ENCODE results near the gene NRIP1.

Gene NRIP1

GRCh38 chr21:15066123-15066575, 1.3 kb upstream of the NRIP1 start:
- DNase-seq (ENCODE audit: low read depth in 2 of 2) = no peak

DNA sequence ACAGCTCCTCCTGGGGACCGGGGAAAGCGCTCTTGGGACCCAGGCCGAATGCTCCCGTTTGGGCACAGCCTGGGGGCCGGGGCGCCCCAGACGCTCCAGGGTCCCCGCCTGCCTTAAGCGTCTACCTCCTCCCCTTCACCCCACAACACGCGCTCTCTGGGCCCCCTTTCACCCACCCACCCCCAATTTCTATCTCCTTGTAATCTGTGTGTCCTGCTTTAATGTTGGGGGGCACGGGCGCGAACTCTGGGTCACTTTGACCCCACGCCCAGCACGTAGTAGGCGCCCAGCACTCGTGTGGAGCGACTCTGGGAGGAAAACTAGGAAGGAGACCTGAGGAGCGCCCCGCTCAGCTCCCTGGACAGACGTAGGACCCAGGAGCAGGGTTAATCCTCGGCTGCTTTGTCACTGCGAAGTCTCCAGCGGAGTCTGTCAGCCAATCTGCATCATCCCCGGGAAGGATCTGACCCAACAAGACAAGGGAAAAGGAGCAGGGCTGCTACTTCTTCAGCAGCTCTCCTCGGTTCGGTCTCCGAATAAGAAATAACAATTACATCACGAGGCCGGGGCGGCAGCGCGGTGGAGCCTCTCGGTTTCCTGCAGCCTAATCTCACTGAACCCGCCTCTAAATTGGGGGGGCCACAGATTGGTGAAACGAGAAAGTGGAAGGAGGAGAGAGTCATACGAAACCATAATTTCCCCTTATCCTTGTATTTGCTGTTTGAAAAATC, 757 bp upstream of the NRIP1 start:
- peak; percentile 55 to 56 for DNase-seq (ENCODE audit: low read depth in 2 of 2)

DNA sequence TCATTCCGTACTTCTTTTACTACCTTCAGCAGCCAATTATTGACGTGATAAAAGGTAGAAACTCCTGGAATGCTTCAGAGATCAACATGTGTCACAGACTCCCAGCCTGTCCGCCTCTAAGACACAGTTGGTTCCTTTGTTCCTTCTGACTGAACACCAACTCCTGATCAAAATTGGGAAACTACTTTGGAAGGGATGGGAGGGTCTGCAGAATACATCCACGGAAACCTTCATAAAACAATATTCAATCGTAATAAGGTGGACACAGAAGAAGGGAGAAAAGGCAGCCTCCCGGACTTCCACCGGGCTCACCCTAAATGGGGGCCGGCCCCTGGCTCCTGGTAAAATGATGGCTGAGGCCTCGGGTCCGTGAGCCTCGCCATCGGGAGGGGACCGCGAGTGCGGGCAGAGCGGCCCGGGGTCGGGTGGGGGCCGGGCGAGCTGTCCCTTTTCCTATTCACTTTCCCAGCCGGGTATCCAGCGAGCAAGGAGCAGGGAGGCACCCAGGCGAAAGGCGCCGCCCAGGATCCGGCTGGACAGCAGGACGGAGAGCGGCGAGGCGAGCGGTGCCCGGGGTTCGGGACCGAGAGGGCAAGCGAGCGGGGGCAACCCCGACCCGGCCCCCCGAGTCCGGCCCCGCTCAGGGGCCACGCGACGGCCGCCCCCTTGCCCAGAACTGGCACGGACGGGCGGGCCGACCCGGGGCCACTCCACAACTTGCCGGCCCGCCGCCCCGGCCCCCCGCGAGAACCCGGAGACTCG, 805 bp downstream of the NRIP1 start:
- DNase-seq (ENCODE audit: low read depth in 2 of 2) = no peak

- DNase-seq (ENCODE audit: low read depth in 2 of 2) = no peak
These were observed 1.6 kb downstream of the NRIP1 start for GRCh38 chr21:15063081-15063813.

DNA sequence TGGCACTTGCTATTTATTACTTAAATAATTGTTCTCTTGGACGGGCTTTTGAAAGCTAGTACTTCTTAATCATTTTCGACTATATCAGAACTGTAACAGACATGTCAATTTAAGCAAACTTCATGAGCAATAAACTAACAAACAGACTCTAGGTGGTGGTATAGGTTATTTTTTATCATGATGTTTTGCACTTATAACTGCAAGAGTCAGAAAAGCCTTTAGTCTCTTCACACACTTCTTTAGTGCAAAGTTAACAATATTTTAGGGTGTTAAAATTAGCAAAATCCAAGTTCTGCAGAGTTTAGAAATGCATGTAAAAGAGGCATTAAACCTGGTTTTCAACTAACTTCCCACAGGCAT, 2.2 kb downstream of the NRIP1 start:
- DNase-seq (ENCODE audit: low read depth in 2 of 2) = no peak

DNA sequence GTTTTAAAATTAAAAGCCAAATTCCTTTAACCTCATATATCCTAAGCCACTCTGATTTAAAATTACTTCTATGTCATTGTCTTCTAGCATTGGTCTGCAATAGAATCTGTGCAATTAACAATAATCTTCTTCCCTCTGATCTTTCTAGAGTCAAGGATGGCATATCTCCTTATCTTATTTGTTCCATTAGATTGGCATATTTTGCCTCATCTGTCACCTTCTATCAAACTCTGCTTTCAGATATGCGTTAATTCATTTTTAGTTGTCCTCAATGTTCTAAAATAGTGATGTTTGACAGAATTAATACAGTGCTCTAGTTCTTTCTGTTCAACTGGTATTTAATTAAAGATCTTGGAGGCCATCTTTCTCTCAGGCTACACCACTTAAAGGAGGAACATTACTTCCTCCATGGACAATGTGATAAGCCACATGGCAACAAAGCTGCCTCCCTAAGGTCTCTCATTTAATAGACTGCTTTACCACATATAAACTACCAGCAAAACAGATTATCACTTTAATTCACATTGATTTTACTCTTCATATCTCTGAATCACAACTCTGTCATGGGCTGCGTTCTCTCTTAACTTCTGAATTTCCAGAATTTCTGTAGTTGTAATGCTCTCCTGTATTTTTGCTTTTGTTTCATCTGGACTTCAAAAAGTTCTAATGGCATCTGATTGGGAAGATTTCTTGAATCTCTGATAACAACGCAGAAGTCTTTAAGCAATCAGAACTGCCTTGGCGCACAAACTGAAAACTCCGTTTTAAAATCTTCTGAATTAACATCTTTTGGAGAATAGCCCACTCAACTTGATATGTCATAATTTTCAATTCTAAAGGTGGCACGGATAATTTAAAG, 2.8 kb downstream of the NRIP1 start:
- no peak for DNase-seq (ENCODE audit: low read depth in 2 of 2)

DNA sequence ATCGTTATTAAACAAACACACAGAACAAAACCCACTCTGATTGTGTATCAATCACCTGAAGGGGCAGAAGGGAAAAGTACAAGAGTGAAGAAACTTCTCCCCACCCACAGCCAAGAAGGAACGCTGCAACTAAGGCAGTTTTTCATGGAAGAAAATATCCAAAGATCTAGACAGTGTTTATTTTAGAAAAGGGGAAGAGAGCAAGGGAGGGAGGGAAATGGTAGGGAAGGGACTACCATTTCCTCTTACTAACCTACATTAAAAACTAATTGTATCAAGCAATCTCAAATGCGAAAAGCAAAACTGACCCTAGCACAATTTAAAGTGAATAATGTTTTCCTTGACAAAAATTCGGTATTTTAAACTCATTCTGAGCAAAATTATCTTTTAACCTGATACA, 3.5 kb downstream of the NRIP1 start:
- no peak for DNase-seq (ENCODE audit: low read depth in 2 of 2)

GRCh38 chr21:15060543-15061175, 4.1 kb downstream of the NRIP1 start:
- DNase-seq (ENCODE audit: low read depth in 2 of 2) = no peak

- DNase-seq (ENCODE audit: low read depth in 2 of 2) = no peak
These were observed 5.4 kb downstream of the NRIP1 start for GRCh38 chr21:15059397-15059796.

DNA sequence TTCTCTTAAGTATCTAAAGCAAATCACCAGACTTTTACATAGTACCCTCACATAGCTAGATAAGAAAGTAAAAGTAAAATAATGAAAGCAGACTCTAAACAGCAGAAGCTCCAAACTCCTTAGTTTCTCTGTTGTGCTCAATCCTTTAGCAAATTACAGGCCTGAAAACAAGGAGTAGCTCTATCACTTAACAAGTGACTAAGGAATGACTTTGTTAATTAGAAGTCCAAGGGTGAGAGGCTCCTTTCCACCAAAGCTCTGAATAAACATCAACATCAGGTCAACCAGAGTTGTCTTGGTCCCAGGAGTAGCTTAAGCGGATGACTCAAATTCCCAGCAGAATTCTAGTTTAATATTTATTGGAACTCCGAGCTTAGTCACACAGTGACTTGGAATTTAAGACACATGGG, 5.9 kb downstream of the NRIP1 start:
- DNase-seq (ENCODE audit: low read depth in 2 of 2) = no peak

DNA sequence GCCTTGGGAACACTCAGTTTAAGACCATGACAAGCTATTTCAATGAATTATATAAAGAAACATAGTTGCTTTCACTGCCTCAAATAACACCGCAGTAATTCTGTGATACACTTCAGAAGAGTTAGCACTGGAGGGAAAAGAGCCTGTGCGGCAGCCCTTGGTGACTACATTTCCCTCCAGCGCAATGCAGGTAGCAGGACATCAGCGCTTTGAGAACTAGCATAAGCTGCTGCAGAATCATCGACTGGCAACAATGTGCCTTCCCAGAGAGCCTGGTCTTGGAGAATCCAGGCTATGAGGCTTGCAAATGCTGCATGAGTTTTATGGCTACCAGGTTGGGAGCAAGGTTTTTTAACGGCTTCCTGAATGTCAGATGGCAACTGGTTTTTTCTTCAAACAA, 7.5 kb downstream of the NRIP1 start:
- no peak for DNase-seq (ENCODE audit: low read depth in 2 of 2)

DNA sequence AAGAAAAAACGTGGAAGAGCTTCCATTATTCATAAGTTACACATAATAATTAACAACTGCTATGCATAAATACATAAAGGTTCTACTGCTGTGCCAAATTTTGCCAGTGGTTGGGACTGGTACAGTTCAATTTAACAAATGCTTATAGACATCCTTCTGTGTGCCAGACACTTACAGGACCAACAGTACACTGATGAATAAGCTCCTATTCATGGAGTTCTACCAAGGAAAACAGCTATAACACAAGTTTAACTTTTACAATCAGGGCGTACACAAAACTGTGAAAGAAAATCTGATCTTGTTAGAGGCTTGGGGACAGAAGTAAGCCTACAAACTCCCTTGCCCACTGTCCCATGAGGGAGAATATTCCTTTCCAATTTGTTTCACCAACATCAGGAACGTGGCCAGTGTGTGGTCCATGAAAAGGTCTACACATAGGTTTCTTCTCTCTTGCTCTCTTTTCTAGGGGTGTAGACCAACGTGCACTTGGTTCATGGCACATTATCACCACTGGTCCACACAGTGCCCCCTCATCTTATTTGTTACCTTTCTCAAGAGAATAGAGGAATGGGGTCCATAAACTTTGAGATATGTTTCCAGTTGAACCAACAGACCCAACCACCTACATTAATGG, 10.1 kb downstream of the NRIP1 start:
- no peak for DNase-seq (ENCODE audit: low read depth in 2 of 2)

DNA sequence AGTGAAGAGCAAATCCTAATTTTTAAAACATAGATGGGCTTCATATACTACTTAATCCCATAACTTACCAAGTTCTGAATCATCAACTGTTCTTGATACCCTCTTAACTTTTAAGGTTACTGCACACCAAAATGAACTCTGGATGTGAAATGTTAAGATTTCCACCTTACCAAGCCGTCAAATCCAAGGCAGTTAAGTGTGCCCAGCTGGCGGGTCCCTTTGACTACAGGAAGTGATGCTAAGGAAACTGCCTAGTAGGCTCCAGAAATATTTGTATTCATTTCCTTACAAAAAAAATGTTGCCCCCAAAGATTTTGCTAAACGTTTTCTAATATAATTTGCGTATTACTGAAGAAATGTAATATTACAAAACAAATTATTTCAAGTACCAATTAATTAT, 10.7 kb downstream of the NRIP1 start:
- no peak for DNase-seq (ENCODE audit: low read depth in 2 of 2)

DNA sequence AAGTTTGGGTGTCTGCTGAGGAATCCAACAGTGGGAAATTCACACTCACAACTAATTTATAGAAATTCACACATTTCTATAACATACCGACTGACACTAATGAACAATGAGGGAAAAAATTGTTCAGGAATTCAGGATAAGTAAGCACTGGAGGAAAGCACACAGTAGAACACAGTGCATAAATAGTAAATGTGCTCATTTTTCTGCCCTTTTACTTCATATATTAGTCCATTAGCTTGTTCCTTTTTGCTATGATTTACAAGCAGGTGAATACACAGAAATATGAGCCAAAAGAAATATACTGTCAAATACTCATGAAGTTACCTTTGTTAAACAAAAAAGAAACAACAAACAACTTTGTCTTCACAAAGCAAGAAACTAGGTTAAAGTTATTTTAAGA, 11.3 kb downstream of the NRIP1 start:
- DNase-seq (ENCODE audit: low read depth in 2 of 2) = no peak

GRCh38 chr21:15052459-15052763, 12.4 kb downstream of the NRIP1 start:
- DNase-seq (ENCODE audit: low read depth in 2 of 2) = no peak

DNA sequence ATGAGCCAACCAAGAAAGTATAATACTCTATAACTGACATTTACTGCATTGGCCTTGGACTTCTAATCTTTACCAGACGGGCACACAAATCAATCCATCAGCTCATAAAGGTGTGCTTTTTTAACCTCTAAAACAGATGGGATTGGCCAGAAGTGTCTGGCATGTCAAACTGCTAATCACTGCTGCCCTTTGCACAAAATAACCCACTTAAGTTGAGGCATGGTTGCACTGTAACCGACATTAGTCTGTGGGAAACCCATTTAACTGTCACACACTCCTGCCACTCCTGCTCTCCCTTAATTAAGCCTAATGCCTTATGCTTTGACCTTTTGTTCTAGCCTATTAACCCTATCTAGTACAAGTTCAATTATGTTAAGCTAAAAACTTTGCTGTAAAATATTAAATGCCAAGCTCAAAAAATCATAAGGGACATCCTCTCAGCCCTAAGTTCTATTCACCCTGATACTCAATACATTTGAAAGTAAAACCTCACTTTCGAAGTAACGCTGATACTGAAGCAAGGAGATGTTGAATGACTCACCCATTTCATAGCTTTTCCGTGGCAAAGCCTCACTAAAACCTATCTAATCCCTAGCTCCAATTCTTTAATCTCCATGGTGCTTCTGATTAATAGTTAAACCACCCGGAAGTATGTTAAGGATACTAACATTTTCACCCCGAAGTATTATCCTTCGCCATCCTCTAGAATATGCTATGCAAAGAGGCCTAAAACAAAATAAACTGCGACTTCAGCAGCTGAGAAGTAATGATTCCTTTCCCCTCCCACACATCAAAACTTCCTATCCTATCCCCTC, 12.9 kb downstream of the NRIP1 start:
- no peak for DNase-seq (ENCODE audit: low read depth in 2 of 2)

DNA sequence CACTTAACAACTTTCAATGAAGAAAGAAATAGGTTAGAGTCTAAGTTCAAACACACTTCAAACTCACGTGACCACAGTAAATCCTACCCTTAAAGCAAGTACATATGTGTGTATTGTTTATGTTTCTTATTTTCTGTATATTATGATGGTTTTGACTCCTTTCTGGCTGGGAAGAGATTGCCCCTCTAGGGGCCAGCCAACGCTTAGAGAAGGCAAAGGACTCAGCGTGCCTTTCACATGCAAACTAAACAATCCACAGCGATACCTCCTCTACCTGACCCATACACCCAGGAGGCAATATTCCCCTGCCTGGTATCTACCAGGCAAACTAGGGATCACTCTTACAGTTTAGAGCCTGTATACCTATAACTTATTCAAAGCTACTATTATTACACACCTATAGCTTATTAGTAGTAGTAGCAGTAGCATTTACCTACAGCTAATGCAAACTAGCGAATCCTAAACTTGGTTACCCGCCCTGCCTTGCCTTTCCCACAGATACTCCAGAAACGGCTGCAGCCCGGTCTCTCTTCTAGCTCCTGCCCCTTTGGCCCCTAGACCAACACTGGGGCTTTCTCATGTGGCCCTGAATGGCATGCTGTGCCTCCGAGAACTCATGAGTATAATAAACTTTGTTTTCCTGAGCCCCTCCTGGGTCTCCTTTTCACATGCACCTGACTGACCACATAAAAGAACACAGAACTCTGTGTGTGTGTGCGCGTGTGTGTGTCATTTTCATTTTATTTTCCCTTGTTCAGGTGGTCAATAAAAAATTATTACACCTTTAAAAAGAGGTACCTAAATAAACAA, 14.0 kb downstream of the NRIP1 start:
- DNase-seq (ENCODE audit: low read depth in 2 of 2) = no peak

DNA sequence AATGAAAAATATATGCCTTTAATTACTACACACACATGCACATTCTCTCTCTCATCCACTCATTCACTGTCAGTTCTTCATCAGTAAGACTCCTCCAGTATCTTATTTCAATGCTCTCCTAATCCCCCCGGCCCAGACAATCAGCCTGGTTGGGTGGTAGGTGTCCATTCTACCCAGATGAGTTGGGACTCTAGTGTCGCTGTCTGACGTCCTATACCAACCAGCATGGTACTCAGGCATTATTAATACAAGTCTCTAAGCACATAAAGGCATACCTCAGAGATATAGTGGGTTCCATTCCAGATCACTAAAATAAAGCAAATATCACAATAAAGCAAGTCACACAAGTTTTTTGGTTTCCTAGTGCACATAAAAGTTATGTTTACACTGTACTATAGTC, 19.8 kb downstream of the NRIP1 start:
- no peak for DNase-seq (ENCODE audit: low read depth in 2 of 2)

GRCh38 chr21:15042531-15042930, 22.3 kb downstream of the NRIP1 start:
- no peak for DNase-seq (ENCODE audit: low read depth in 2 of 2)
